ENCODE measurements around the gene KCNC1.

GRCh38 chr11:17773674-17774073 is 39.1 kb downstream of the KCNC1 start:
- TF ChIP-seq CTCF (IDR thresholded peaks at IDR 0.05) (no peak), POLR2A (IDR thresholded peaks at IDR 0.05) (no peak), POLR2AphosphoS5 (IDR thresholded peaks at IDR 0.05) (no peak)
